Jurkat, Clone E6-1 (cell line): ENCODE data around the gene WDR91.

Experiments used
- DNase-seq: peaks from one replicate; pipeline ENCODE4 v3.0.0-alpha.2; 2011; ENCODE audit warnings: low read depth, low spot score
- H3K4me3 ChIP-seq: 2 replicates; pipeline ENCODE4 v1.5.1; 2011; ENCODE audit warnings: mild to moderate bottlenecking, low read length, control low read depth, moderate library complexity

The WDR91 gene

DNA sequence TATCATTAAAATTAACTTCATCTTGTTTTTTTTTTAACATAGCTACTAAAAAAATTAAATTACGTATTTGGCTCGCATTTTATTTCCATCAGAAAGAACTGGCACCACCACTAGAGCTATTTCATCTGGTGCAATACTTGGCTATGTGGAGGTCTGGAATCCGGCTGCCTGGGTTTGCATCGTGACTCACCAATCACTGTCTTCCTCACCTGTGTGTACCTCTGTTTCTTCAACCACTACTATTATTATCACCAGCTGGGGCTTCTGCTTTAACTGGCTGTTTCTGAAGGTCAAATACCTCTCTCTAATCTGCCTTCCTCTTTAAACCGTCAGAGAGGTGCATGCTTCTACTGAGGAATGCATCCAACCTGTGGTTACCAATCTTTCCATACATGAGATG, 6.5 kb downstream of the WDR91 start:
- no peak for DNase-seq
- H3K4me3 ChIP-seq, result no peak overlapping the region

DNA sequence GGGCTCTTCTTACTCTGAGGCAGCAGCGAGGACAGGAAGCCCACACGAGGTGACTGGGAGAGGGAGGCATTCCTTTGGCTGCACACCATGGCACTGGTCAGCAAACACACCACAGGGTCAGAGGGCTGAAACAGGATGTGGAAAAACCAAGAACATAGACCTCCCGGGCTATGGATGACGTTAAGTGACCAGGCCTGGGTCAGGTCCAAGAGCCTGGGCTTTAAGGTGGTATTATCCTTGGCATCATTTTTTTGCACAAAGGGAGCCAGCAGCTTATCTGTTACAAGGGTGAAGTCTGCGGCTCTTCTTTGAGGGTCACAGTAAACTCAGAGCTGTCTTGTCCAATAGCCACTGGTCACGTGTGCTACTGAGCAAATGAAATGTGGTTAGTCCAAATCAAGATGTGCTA, 7.0 kb downstream of the WDR91 start:
- DNase-seq, result no peak
- H3K4me3 ChIP-seq, result no peak overlapping the region

DNA sequence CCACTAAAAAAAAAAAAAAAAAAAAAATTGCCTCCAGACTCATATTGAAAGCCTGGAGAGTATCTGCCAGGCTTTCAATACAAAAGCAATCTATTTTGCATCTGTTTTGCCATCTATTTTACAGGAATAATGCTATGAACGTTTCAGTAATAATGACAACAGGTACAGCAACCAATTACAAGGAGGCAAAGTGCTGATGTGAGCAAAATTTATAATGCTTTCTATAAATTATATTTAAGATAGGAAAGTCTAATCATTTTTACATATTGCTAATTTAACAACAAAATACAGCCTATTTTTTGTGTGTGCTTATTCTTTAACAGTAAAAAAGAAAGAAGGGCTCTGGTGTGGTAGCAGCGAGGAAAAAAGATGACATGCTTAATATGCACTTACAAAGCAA, 10.0 kb downstream of the WDR91 start:
- DNase-seq, result no peak
- H3K4me3 ChIP-seq, result no peak overlapping the region

GRCh38 chr7:135200821-135201331, 10.4 kb downstream of the WDR91 start:
- H3K4me3 ChIP-seq, result no peak overlapping the region
- no peak for DNase-seq

GRCh38 chr7:135199439-135199838, 11.9 kb downstream of the WDR91 start:
- no peak for DNase-seq
- no peak overlapping the region for H3K4me3 ChIP-seq

DNA sequence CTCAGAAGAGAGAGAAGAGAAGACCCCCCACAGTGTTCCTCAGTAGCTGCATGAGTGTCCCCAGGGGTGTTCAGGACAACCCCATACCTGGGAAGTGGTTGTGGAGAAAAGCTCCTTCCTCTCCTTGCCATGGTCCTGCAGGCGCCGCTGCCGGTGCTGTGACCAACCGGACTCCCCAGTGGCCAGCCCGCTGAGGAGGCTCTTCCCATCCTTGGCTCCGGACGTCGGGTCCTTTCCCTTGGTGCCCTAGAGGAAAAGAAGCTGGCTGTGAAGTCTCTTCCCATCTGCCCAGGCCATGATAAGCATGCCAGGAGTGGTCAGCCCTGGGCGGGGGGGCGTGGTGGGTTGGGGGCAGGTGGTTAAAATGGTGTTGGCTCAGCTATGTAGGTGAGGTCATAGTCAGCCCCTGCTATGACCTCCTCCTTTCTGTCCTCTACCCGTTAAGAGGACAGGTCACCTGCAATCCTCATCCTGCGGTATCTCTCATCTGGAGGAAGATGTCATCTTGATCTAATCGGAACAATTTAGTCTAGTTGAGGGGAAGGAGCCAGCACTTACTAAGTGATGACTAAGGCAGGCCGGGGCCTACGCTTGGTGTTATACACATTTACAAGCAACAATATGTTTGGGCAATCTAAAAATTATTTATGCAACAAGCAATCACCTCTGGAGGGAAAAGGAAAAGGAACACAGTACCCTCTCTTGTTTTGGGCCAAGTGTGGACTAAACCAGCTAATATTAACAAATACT, 13.2 kb downstream of the WDR91 start:
- no peak overlapping the region for H3K4me3 ChIP-seq
- DNase-seq, result no peak

GRCh38 chr7:135197343-135197742, 14.0 kb downstream of the WDR91 start:
- no peak for DNase-seq
- no peak overlapping the region for H3K4me3 ChIP-seq

DNA sequence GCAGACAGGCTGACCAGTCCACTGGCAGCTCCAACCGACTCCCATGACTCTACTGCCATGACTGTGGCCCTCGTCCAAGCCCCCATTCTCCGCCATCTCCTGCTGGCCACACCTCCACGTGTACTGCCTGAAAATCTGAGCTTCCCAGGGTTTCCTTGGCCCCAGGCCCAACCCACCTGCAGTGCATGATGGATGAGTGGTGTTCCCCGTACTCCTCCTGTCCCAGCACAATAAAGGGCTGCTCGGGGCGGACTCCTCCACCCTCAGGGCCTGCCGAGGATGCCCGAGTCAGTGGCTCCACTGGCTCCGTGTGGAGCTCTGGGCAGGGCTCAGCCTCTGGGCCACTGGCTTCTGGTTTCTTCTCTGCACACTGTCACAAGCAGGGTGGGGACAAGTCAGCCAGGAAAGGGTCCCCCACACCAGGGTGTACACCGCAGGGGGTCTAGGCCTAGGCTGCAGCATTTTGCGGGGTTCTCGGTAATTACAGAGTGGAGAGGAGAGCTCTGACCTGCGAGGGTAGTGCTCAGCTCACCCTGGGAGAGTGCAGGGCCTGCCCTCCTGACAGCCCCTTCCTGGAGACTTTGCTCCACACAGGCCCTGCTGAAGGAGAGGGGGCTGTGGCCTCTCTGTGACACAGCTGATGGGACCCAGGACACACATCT, 15.2 kb downstream of the WDR91 start:
- no peak overlapping the region for H3K4me3 ChIP-seq
- no peak for DNase-seq

DNA sequence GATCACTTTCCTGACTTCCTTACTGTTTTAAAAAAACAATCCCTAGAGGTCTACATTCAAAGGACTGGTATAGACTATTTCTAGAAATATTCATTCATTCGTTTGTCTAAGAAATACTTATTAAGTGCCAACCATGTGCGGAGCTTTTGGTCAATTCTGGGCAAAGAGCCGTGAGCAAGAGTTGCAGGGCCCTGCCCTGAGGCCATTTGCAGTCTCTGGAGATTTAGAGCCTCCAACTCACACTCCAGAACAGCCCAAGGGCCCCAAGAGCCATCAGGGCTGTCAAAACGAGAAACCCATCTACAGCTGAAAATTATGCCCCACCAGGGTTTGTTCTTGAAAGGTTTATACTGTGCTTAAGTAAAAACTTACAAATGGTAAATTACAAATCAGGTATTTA, 16.2 kb downstream of the WDR91 start:
- DNase-seq, result no peak
- no peak overlapping the region for H3K4me3 ChIP-seq

- no peak for DNase-seq
- H3K4me3 ChIP-seq, result no peak overlapping the region
Observed at GRCh38 chr7:135194494-135195095, 16.7 kb downstream of the WDR91 start.

DNA sequence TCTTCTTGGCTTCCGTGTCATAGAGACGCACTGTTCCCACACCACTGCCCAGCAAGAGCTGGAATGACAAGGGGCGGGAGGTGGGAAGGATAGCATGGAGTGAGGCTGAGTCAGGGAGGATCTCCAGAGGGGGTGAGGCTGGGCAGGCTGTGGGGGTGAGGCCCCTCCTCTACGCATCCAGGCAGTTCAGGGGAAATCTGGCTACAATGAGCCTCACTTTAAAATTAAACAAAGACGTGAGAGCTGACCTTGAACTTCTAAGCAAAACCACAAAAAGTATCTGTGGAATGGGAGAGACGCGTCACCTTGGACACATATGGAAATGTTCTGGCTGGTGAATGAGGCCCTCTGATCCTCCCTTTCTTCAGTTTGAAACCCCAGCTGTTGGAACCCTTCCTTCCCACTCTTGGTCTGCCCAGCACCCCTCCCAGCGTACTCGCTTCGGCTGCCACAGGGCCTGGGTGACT, 17.7 kb downstream of the WDR91 start:
- DNase-seq, result no peak
- no peak overlapping the region for H3K4me3 ChIP-seq

GRCh38 chr7:135192914-135193536, 18.3 kb downstream of the WDR91 start:
- no peak for DNase-seq
- H3K4me3 ChIP-seq, result no peak overlapping the region

DNA sequence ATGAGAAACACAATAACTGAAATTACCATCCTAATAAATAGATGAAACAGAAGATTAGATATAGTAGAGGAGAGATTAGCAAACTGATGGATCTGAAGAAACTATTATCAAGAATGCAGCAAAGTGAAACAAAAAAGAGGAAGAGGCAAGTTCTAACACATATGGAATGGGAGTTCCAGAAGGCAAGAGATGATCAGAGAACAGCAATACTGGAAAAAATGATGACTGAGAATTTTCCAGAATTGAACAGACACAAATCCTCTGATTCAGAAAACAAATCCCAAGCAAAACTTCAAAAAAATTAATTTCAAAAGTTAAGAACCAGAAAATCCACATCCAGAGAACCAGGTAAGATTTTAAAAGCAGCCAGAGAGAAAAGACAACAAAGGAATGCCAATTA, 20.6 kb downstream of the WDR91 start:
- DNase-seq, result no peak
- H3K4me3 ChIP-seq, result no peak overlapping the region

- DNase-seq, result no peak
- H3K4me3 ChIP-seq, result no peak overlapping the region
Observed at GRCh38 chr7:135189961-135190360, 21.4 kb downstream of the WDR91 start.

DNA sequence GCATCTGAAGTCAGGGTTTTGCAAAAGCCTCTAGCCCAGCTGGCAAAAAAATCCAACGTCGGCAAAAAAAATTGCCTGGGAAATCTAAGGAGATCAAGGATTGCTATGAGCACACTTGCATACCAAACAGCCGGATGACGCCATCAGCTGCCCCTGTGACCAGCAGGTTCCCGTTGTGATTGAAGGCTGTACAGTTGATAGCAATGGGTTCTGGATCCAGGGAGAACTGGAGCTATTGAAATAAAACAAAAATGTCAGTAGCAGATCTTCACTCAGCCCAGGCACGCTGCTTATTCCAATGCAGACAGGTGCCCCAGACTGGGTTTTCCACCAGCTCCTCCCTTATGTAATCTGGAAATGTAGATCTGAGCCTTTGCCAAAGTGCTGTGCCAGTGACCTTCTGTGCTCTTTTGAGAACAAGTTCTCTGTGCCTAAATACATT, 22.1 kb downstream of the WDR91 start:
- no peak overlapping the region for H3K4me3 ChIP-seq
- DNase-seq, result no peak

DNA sequence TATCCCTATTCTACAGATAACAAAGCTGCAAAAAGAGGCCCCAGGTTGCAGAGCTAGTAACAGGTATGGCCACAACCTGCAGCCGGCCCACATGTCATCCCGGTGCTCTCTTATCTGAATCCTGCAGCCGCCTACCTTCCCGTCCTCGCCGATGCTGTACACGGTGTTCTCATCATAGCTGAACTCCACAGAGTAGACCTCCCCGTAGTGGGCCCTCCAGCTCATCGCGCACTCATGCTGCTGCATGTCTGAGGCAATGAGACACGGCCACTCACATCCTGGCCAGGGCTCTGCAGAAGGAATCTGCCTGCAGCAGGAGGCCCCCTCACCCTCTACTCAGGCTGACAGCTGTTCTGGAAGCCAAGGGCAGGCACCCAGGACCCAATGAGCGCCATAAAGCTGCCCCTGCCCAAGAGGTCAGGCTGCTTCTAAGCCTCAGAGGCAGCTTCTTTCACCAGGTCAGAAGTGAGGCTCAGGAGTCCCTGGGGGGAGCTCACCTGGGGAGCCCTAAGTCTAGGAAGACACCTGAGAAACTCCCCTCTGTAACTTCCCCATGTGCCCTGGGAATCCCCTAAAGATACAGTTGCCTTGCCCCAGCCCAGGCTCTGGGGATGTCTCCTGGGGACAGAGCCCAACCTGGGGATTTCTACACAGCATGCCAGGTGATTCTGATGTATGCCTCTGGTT, 22.9 kb downstream of the WDR91 start:
- DNase-seq, result no peak
- H3K4me3 ChIP-seq, result no peak overlapping the region

DNA sequence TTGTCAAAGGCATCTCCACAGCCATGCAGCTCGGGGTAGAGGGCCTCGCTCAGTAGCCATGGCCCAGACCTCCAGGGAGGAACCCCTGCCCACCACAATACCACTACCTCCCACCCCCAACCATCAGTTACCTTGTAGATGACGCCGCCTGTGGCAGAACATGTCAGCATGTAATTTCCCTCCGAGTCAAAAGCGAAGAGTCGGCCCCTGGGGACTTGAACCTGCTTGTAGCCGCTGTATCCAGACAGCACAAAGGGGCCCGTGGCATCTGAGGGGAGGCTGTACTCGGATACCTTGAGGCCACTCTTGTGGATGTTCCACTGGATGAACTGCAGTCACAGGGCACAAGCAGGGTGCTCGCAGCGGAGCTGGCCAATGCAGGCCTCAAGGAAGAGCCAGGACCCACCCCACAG, 24.5 kb downstream of the WDR91 start:
- no peak overlapping the region for H3K4me3 ChIP-seq
- DNase-seq, result no peak

GRCh38 chr7:135186261-135186540, 25.1 kb downstream of the WDR91 start:
- H3K4me3 ChIP-seq, result no peak overlapping the region
- DNase-seq, result no peak

GRCh38 chr7:135185471-135186260, 25.7 kb downstream of the WDR91 start:
- no peak overlapping the region for H3K4me3 ChIP-seq

More at GRCh38 chr7:135185471-135186260, 25.7 kb downstream of the WDR91 start:
- DNase-seq, result no peak
